Liver (tissue), 9 donors: Measurements from ENCODE around the gene CDA. TPM values are rescaled to one million over a fixed set of nuclear protein-coding genes. Genes with fewer than 3 reads are reported as not detected.

Experiments used
- DNase-seq: peaks from one replicate; pipeline ENCODE4 v3.0.0-alpha.2; 2017; ENCODE audit warnings: low spot score
- H3K27ac ChIP-seq, 2 donors: one replicate each; pipeline ENCODE4 v1.7.0; 2013; ENCODE audit warnings: inconsistent platforms in 2 of 2, low read length in 2 of 2, control low read depth in 1 of 2, low read depth in 1 of 2, mild to moderate bottlenecking in 1 of 2
- H3K27me3 ChIP-seq, 4 donors: one replicate each; pipeline versions ENCODE4 v1.6.1 to v1.7.0; 2013; ENCODE audit warnings: low read length in 3 of 4, inconsistent platforms in 1 of 4, mild to moderate bottlenecking in 1 of 4, moderate library complexity in 1 of 4; ENCODE audit not compliant: control insufficient read depth in 4 of 4, insufficient read depth in 4 of 4
- H3K36me3 ChIP-seq, 4 donors: one replicate each; pipeline versions ENCODE4 v1.6.1 to v1.7.0; 2013; ENCODE audit warnings: low read length in 3 of 4, mild to moderate bottlenecking in 3 of 4, low read depth in 1 of 4, moderate library complexity in 1 of 4; ENCODE audit not compliant: control insufficient read depth in 4 of 4, insufficient read depth in 3 of 4
- H3K4me1 ChIP-seq, 4 donors: one replicate each; pipeline versions ENCODE4 v1.6.1 to v1.7.0; 2013; ENCODE audit warnings: low read length in 3 of 4, mild to moderate bottlenecking in 3 of 4, moderate library complexity in 1 of 4; ENCODE audit not compliant: control insufficient read depth in 4 of 4, insufficient read depth in 4 of 4
- H3K4me3 ChIP-seq, 3 donors: one replicate each; pipeline versions ENCODE4 v1.6.1 to v1.7.0; 2013; ENCODE audit warnings: low read length in 3 of 3, control low read depth in 1 of 3, low read depth in 1 of 3, mild to moderate bottlenecking in 1 of 3
- H3K9ac ChIP-seq, 2 donors: one replicate each; pipeline ENCODE4 v1.7.0; 2013; ENCODE audit warnings: low read length in 2 of 2, mild to moderate bottlenecking in 2 of 2, moderate library complexity in 2 of 2, control low read depth in 1 of 2, low read depth in 1 of 2
- H3K9me3 ChIP-seq, 4 donors: one replicate each; pipeline versions ENCODE4 v1.6.1 to v1.7.0; 2013; ENCODE audit warnings: low read length in 3 of 4; ENCODE audit not compliant: control insufficient read depth in 4 of 4
- EGR1 ChIP-seq, 2 donors: IDR thresholded peaks; 2 replicates each; pipeline ENCODE4 v1.6.1; 2016 to 2018; ENCODE audit warnings: antibody characterized with exemption in 2 of 2, low read depth in 2 of 2
- HNF4A ChIP-seq, 2 donors: conservative IDR thresholded peaks; 2 replicates each; pipeline ENCODE4 v1.6.1; 2016; ENCODE audit warnings: antibody characterized with exemption in 2 of 2, mild to moderate bottlenecking in 2 of 2
- JUND ChIP-seq, 2 donors: IDR thresholded peaks; 2 replicates each; pipeline ENCODE4 v1.6.1; 2016; ENCODE audit warnings: antibody characterized with exemption in 2 of 2
- RAD21 ChIP-seq, 2 donors: IDR thresholded peaks; 2 replicates each; pipeline ENCODE4 v1.6.1; 2016; ENCODE audit warnings: antibody characterized with exemption in 2 of 2, mild to moderate bottlenecking in 2 of 2
- RXRA ChIP-seq, 2 donors: IDR thresholded peaks; 2 replicates each; pipeline ENCODE4 v1.6.1; 2017 to 2018; ENCODE audit warnings: antibody characterized with exemption in 2 of 2, mild to moderate bottlenecking in 1 of 2
- SP1 ChIP-seq: IDR thresholded peaks from 2 replicates; pipeline ENCODE4 v1.6.1; 2018; ENCODE audit warnings: antibody characterized with exemption, mild to moderate bottlenecking
- TAF1 ChIP-seq: conservative IDR thresholded peaks from 2 replicates; pipeline ENCODE4 v1.6.1; 2016; ENCODE audit warnings: antibody characterized with exemption, mild to moderate bottlenecking
- WGBS: extraction: QIAGEN DNeasy Blood & Tissue Kit; methylation state at CpG from one replicate; pipeline ENCODE4 v1.1.7; 2013; 5-methylcytosine and 5-hydroxymethylcytosine counted together
- polyA plus RNA-seq, 2 donors: library from polyadenylated mRNA; stranded (reverse) in 1 of 2; unstranded in 1 of 2; fragments of 200-250 nt in 1 of 2; fragments of >200 nt in 1 of 2; fragmentation: Nextera tagmentation in 1 of 2; extraction: Ambion mirVana in 1 of 2; gene quantifications; one replicate each; pipeline versions ENCODE4 v1.2.1 to v1.2.3, GENCODE V29; 2013 to 2015
- total RNA-seq, 2 donors: library from RNA; depleted of rRNA; stranded (reverse); fragments of >200 nt; gene quantifications; one replicate each; pipeline ENCODE4 v1.2.3, GENCODE V29; 2014
- TF ChIP-seq, protein P1 (sequence below): IDR thresholded peaks from 2 replicates; pipeline ENCODE4 v1.6.1; 2016; ENCODE audit warnings: antibody characterized with exemption, mild to moderate bottlenecking
- TF ChIP-seq, protein P2 (sequence below): fragments of 150-350 bp; IDR thresholded peaks from 2 replicates; pipeline ENCODE4 v1.5.1; 2017; ENCODE audit warnings: improper control_type of control experiment, low read depth, low read length; ENCODE audit not compliant: missing input control
- TF ChIP-seq, protein P3 (sequence below): IDR thresholded peaks from 2 replicates; pipeline ENCODE4 v1.6.1; 2016; ENCODE audit warnings: antibody characterized with exemption
- donor health status: healthy.
- donor health status: healthy.
- donor health status: healthy.
- donor health status: healthy.
- donor health status: healthy.

The CDA gene
- total and polyA plus RNA-seq, 4 donors: 0.42 to 38.9 (median 16.9) TPM

DNA sequence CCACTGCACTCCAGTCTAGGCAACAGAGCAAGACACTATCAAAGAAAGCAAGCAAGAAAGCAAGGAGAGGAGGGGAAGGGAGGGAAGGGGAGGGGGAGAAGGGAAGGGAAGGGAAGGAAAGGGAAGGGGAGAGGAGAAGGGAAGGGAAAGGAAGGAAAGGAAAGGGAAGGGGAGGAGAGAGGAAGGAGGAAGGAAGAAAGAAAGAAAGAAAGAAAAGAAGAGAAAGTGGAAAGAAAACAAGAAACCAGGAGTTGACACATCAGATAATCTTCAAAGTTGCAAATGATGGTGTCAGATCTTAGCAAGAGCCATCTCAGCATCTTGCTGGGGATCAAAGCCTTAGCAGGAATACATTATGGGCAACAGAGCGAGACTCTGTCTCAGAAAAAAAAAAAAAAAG, 14.9 kb upstream of the CDA start:
- Histone ChIP-seq H3K4me1 (no peaks in the 10 kb centered on the region), H3K36me3 (no peaks in the 10 kb centered on the region), H3K27me3 (no peaks in the 10 kb centered on the region), H3K9me3 (no peaks in the 10 kb centered on the region), H3K4me3 (no peak overlapping the region), H3K27ac (no peak overlapping the region), H3K9ac (no peak overlapping the region)
- TF ChIP-seq, protein P1, sequence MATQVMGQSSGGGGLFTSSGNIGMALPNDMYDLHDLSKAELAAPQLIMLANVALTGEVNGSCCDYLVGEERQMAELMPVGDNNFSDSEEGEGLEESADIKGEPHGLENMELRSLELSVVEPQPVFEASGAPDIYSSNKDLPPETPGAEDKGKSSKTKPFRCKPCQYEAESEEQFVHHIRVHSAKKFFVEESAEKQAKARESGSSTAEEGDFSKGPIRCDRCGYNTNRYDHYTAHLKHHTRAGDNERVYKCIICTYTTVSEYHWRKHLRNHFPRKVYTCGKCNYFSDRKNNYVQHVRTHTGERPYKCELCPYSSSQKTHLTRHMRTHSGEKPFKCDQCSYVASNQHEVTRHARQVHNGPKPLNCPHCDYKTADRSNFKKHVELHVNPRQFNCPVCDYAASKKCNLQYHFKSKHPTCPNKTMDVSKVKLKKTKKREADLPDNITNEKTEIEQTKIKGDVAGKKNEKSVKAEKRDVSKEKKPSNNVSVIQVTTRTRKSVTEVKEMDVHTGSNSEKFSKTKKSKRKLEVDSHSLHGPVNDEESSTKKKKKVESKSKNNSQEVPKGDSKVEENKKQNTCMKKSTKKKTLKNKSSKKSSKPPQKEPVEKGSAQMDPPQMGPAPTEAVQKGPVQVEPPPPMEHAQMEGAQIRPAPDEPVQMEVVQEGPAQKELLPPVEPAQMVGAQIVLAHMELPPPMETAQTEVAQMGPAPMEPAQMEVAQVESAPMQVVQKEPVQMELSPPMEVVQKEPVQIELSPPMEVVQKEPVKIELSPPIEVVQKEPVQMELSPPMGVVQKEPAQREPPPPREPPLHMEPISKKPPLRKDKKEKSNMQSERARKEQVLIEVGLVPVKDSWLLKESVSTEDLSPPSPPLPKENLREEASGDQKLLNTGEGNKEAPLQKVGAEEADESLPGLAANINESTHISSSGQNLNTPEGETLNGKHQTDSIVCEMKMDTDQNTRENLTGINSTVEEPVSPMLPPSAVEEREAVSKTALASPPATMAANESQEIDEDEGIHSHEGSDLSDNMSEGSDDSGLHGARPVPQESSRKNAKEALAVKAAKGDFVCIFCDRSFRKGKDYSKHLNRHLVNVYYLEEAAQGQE: no peak
- TF ChIP-seq SP1 (no peak), TAF1 (no peak), RXRA (IDR thresholded peaks at IDR 0.05) (no peak), JUND (IDR thresholded peaks at IDR 0.05) (no peak), EGR1 (IDR thresholded peaks at IDR 0.05; ENCODE audit: low read depth in 2 of 2) (no peak)
- TF ChIP-seq, protein P2, sequence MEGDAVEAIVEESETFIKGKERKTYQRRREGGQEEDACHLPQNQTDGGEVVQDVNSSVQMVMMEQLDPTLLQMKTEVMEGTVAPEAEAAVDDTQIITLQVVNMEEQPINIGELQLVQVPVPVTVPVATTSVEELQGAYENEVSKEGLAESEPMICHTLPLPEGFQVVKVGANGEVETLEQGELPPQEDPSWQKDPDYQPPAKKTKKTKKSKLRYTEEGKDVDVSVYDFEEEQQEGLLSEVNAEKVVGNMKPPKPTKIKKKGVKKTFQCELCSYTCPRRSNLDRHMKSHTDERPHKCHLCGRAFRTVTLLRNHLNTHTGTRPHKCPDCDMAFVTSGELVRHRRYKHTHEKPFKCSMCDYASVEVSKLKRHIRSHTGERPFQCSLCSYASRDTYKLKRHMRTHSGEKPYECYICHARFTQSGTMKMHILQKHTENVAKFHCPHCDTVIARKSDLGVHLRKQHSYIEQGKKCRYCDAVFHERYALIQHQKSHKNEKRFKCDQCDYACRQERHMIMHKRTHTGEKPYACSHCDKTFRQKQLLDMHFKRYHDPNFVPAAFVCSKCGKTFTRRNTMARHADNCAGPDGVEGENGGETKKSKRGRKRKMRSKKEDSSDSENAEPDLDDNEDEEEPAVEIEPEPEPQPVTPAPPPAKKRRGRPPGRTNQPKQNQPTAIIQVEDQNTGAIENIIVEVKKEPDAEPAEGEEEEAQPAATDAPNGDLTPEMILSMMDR: no peak
- TF ChIP-seq, protein P3, sequence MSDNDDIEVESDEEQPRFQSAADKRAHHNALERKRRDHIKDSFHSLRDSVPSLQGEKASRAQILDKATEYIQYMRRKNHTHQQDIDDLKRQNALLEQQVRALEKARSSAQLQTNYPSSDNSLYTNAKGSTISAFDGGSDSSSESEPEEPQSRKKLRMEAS: no peak
- no peak for DNase-seq
- WGBS: 79% methylated on average over 1 of the region's 1 CpG

DNA sequence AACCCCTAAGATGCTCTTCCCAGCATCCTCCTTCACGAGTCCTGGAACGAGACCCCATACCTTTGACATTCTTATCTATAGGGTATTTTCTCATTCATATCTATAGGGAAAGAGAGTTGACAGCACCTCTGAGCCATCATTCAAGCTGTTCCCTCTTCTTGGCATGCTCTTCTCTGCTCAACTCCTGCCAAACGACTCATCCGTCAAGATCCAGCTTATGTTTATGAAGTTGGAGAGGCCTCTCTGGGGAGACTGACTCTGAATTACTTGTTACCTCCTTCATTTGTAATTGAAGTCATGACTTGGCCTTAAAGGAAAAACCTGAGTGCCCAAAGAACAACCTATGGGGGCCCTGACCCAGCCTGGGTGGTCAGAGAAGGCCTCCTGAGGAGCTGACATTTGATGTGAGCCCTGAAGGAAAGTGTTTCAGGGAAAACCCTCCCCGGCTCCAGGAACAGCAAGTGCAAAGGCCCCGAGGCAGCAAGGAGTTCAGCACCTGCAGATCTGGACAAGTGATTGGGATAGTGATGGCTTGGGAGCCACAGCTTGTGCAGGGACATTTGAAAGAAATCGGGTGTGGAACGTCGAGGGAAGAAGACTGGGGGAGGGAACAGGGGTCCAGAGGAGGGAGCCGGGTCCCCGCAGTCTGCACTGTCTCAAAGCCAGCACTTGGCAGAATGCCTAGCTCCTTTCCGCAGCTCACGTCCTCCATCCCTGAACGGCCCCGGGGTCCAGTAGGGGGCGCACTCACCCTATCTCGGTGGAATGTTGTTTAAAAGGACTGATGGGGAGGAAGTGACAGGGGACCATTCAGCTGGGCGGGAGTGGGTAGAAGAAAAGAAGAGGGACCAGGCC, 14.0 kb upstream of the CDA start:
- no peaks in the 10 kb centered on the region for H3K27me3 ChIP-seq
- WGBS: 23% methylated on average over 18 of the region's 18 CpGs
- H3K36me3 ChIP-seq: no peaks in the 10 kb centered on the region

More for the DNA sequence above, 14.0 kb upstream of the CDA start:
- Histone ChIP-seq H3K4me1 (no peaks in the 10 kb centered on the region), H3K27ac (no peak overlapping the region), H3K4me3 (no peak overlapping the region), H3K9ac (no peak overlapping the region), H3K9me3 (no peaks in the 10 kb centered on the region)
- peak; percentile 88 for DNase-seq
- TF ChIP-seq RXRA (IDR thresholded peaks at IDR 0.05) (peak; percentile 25 to 45), JUND (IDR thresholded peaks at IDR 0.05) (no peak), HNF4A (conservative IDR thresholded peaks at IDR 0.05) (peak; percentile 21 to 41), RAD21 (IDR thresholded peaks at IDR 0.05) (peak; percentile 96 to 99)
- TF ChIP-seq, protein P2: peak; percentile 89
- TF ChIP-seq, protein P1: peak; percentile 58
